ENCODE results near the gene SDCCAG8. TPM values are rescaled to one million over a fixed set of nuclear protein-coding genes. Genes with fewer than 3 reads are reported as not detected.

Gene SDCCAG8
- total RNA-seq, 4 donors from 2014 or later = 30.2 to 46.4 (median 36.7) TPM

DNA sequence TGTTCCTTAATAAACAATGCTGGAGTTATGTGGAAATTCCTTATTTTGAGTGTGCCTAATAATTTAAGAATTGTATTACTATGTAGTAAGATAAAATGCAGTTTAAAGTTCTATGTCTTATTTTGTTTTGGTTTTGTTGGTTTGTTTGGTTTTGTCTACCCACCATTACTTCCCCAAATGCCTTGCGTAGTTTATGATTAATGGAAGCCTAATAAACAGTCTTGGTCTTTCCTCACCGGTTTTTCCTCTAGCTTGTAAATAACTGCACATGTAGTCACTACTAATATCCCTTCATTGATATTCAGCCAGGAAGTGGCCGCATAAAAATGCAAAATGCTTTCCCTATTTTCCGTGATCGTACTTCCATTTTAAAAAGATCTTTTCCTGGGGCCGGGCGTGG is 2.9 kb downstream of the SDCCAG8 start:
- TF ChIP-seq EP300 (IDR thresholded peaks at IDR 0.05) (no peak), POLR2A (IDR thresholded peaks at IDR 0.05) (no peak), POLR2AphosphoS5 (IDR thresholded peaks at IDR 0.05) (no peak), CTCF (IDR thresholded peaks at IDR 0.05) (no peak)

GRCh38 chr1:243260221-243260880 is 4.5 kb downstream of the SDCCAG8 start:
- H3K27me3 ChIP-seq = no peaks in the 10 kb centered on the region
- no peak overlapping the region for H3K27ac ChIP-seq
- H3K4me1 ChIP-seq = peaks cover 0 to 43% (median 0%) of the 10 kb centered on the region in 3 donors
- no peak for ATAC-seq
- WGBS, 2 donors (ENCODE audit: low coverage in 1 of 2) = 57 to 63% methylated on average over 4 of the region's 4 CpGs
- H3K36me3 ChIP-seq = no peaks in the 10 kb centered on the region
- H3K9me3 ChIP-seq = no peaks in the 10 kb centered on the region
- H3K4me3 ChIP-seq = no peak overlapping the region
- no peak for TF ChIP-seq CTCF (IDR thresholded peaks at IDR 0.05)

More for the DNA sequence above, 2.9 kb downstream of the SDCCAG8 start:
- Histone ChIP-seq H3K27ac (no peak overlapping the region), H3K9me3 (no peaks in the 10 kb centered on the region), H3K36me3 (no peaks in the 10 kb centered on the region), H3K4me3 (no peak overlapping the region), H3K27me3 (no peaks in the 10 kb centered on the region), H3K4me1 (peaks cover 0 to 29% (median 0%) of the 10 kb centered on the region in 3 donors)
- no peak for ATAC-seq
- 78 to 93% methylated on average over 2 to 5 of the region's 7 CpGs for WGBS, 2 donors (ENCODE audit: low coverage in 1 of 2)

DNA sequence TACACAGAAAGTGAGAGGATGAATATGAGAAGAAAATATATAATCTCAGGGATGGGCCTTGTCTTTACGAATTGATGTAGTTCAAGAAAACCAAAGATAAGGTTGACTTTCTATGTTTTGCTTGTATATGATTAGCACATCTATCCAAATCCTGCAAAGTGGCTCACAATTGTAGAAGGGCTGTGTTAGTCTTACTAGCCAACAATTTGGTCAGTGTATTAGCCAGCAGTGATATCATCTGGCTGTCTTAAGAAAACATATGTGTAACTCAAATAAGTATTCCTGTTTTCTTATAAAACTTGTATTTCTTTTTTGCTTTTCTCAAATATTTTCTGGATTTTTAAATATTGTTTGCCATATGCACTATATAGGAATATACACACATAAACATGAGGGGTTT is 5.5 kb downstream of the SDCCAG8 start:
- WGBS, 2 donors (ENCODE audit: low coverage in 1 of 2) = 60 to 67% methylated on average over 1 of the region's 1 CpG
- TF ChIP-seq POLR2A (IDR thresholded peaks at IDR 0.05) = no peak
- TF ChIP-seq EP300 (IDR thresholded peaks at IDR 0.05) = no peak
- TF ChIP-seq POLR2AphosphoS5 (IDR thresholded peaks at IDR 0.05) = no peak
- TF ChIP-seq CTCF (IDR thresholded peaks at IDR 0.05) = no peak
- H3K27me3 ChIP-seq = no peaks in the 10 kb centered on the region
- peak overlapping the region in 2 of 4 donors; percentile 6 to 38 for H3K27ac ChIP-seq
- H3K9me3 ChIP-seq = no peaks in the 10 kb centered on the region
- no peak for ATAC-seq
- H3K4me3 ChIP-seq = no peak overlapping the region
- H3K4me1 ChIP-seq = peaks cover 0 to 45% (median 0%) of the 10 kb centered on the region in 3 donors
- H3K36me3 ChIP-seq = no peaks in the 10 kb centered on the region

DNA sequence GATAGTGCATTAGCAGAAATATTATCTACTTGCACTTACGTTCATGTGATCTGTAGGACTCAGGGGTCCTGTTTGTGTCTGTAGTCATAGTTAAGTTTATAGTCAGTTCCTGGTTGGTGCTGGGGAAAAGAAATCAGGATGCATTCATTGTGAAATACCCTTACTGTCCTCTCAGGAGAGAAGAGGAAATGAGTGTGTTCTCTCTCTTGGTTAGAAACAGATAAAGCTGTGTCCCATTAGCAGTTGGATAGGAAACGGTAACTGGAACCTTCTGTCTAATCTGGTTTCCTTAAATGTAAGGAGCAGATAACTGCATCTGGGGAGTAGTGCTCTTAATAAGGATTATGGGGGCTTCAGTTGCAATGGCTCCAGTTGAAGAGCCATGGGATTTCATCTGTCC is 8.9 kb downstream of the SDCCAG8 start:
- TF ChIP-seq POLR2AphosphoS5 (IDR thresholded peaks at IDR 0.05) (no peak), POLR2A (IDR thresholded peaks at IDR 0.05) (no peak), CTCF (IDR thresholded peaks at IDR 0.05) (no peak), EP300 (IDR thresholded peaks at IDR 0.05) (no peak)
- Histone ChIP-seq H3K27ac (peak overlapping the region in 3 of 4 donors; percentile 20 to 32 (median 29)), H3K9me3 (no peaks in the 10 kb centered on the region), H3K4me1 (peaks cover 0 to 44% (median 0%) of the 10 kb centered on the region in 3 donors), H3K4me3 (no peak overlapping the region), H3K27me3 (no peaks in the 10 kb centered on the region), H3K36me3 (no peaks in the 10 kb centered on the region)
- ATAC-seq = peak; percentile 41
- WGBS, 2 donors (ENCODE audit: low coverage in 1 of 2) = 41 to 83% methylated on average over 2 of the region's 2 CpGs

GRCh38 chr1:243266231-243266630 is 10.4 kb downstream of the SDCCAG8 start:
- 80 to 90% methylated on average over 1 to 4 of the region's 4 CpGs for WGBS, 2 donors (ENCODE audit: low coverage in 1 of 2)
- Histone ChIP-seq H3K4me3 (no peak overlapping the region), H3K9me3 (no peaks in the 10 kb centered on the region), H3K4me1 (peaks cover 0 to 51% (median 0%) of the 10 kb centered on the region in 3 donors), H3K27me3 (no peaks in the 10 kb centered on the region), H3K27ac (no peak overlapping the region), H3K36me3 (peaks cover 0 to 6% of the 10 kb centered on the region in 2 donors)
- no peak for ATAC-seq
- TF ChIP-seq CTCF (IDR thresholded peaks at IDR 0.05) = no peak
- TF ChIP-seq POLR2AphosphoS5 (IDR thresholded peaks at IDR 0.05) = no peak
- TF ChIP-seq EP300 (IDR thresholded peaks at IDR 0.05) = no peak
- no peak for TF ChIP-seq POLR2A (IDR thresholded peaks at IDR 0.05)

All from gastroesophageal sphincter (tissue), 4 donors.